ENCODE results near the gene DENND1A. TPM values are rescaled to one million over a fixed set of nuclear protein-coding genes. Genes with fewer than 3 reads are reported as not detected.
"Not testable (repeated sequence)": the region's sequence is repeated elsewhere in the genome, so short reads cannot be mapped to it uniquely, and the experiment has no call there.

Gene DENND1A
- 10 to 100 TPM; 12.8 to 14.8 TPM for total RNA-seq

GRCh38 chr9:123929870-123930831, at the start of gene DENND1A:
Gene DENND1A, minus strand, starts transcription at chr9:123930126. Its CDS starts 221 bp downstream, at chr9:123929905.
- Mint-ChIP-seq H3K36me3 (ENCODE audit: low read depth) (peaks cover 6% of the 10 kb centered on the region), H3K27ac (peak within 1 kb of the TSS; percentile 58), H3K4me3 (peak within 1 kb of the TSS; percentile 78), H3K27me3 (peaks cover 11% of the 10 kb centered on the region), H3K4me1 (peaks cover 34% of the 10 kb centered on the region), H3K9me3 (no peaks in the 10 kb centered on the region)
- CTCF ChIA-PET, result interaction anchor here (1.5 kb wide), 1 partner anchor 110 kb away, joined by 3 read pairs; no protein-coding TSS in a partner anchor
- DNase-seq, result peak; percentile 93
- POLR2A ChIA-PET, result no interaction called here

- Mint-ChIP-seq H3K36me3 (ENCODE audit: low read depth) (no peaks in the 10 kb centered on the region), H3K27ac (no peak overlapping the region), H3K27me3 (peaks cover 23% of the 10 kb centered on the region), H3K4me3 (no peak overlapping the region), H3K4me1 (no peaks in the 10 kb centered on the region), H3K9me3 (no peaks in the 10 kb centered on the region)
- ChIA-PET CTCF (interaction anchor here (0.6 kb wide), 1 partner anchor 254 kb away, joined by 3 read pairs; no protein-coding TSS in a partner anchor), POLR2A (no interaction called here)
- DNase-seq, result no peak
Measured at GRCh38 chr9:123978981-123979380, 49.1 kb upstream of the DENND1A start.

GRCh38 chr9:123976579-123976978, 46.7 kb upstream of the DENND1A start:
- peaks cover 19% of the 10 kb centered on the region for H3K27me3 Mint-ChIP-seq
- H3K27ac Mint-ChIP-seq; DNase-seq; H3K4me1 Mint-ChIP-seq; POLR2A ChIA-PET; H3K4me3 Mint-ChIP-seq; H3K9me3 Mint-ChIP-seq; CTCF ChIA-PET; H3K36me3 Mint-ChIP-seq (ENCODE audit: low read depth): not testable (repeated sequence)

- no peak for DNase-seq
- no peaks in the 10 kb centered on the region for H3K36me3 Mint-ChIP-seq (ENCODE audit: low read depth)
- ChIA-PET POLR2A (no interaction called here), CTCF (interaction anchor here (0.7 kb wide), 1 partner anchor 433 kb away, joined by 3 read pairs; no protein-coding TSS in a partner anchor)
- no peak overlapping the region for H3K4me3 Mint-ChIP-seq
- peaks cover 16% of the 10 kb centered on the region for H3K27me3 Mint-ChIP-seq
- no peak overlapping the region for H3K27ac Mint-ChIP-seq
- no peaks in the 10 kb centered on the region for H3K4me1 Mint-ChIP-seq
- H3K9me3 Mint-ChIP-seq, result no peaks in the 10 kb centered on the region
Measured at GRCh38 chr9:123975871-123976270, 45.9 kb upstream of the DENND1A start.

- no peak overlapping the region for H3K4me3 Mint-ChIP-seq
- no peak for DNase-seq
- no peak overlapping the region for H3K27ac Mint-ChIP-seq
- POLR2A ChIA-PET, result no interaction called here
- no peaks in the 10 kb centered on the region for H3K4me1 Mint-ChIP-seq
- CTCF ChIA-PET, result no interaction called here
- H3K36me3 Mint-ChIP-seq (ENCODE audit: low read depth), result no peaks in the 10 kb centered on the region
- no peaks in the 10 kb centered on the region for H3K9me3 Mint-ChIP-seq
- peaks cover 12% of the 10 kb centered on the region for H3K27me3 Mint-ChIP-seq
Measured at GRCh38 chr9:123974471-123974870, 44.5 kb upstream of the DENND1A start.

- Mint-ChIP-seq H3K4me1 (no peaks in the 10 kb centered on the region), H3K36me3 (ENCODE audit: low read depth) (no peaks in the 10 kb centered on the region), H3K27ac (no peak overlapping the region), H3K4me3 (no peak overlapping the region), H3K27me3 (peaks cover 6% of the 10 kb centered on the region), H3K9me3 (no peaks in the 10 kb centered on the region)
- ChIA-PET POLR2A (no interaction called here), CTCF (no interaction called here)
- DNase-seq, result no peak
Measured at GRCh38 chr9:123973590-123974223, 43.8 kb upstream of the DENND1A start.

GRCh38 chr9:123972618-123973017, 42.7 kb upstream of the DENND1A start:
- Mint-ChIP-seq H3K4me1 (no peaks in the 10 kb centered on the region), H3K27ac (no peak overlapping the region), H3K27me3 (peaks cover 6% of the 10 kb centered on the region), H3K36me3 (ENCODE audit: low read depth) (no peaks in the 10 kb centered on the region), H3K4me3 (no peak overlapping the region), H3K9me3 (no peaks in the 10 kb centered on the region)
- POLR2A ChIA-PET, result no interaction called here
- no peak for DNase-seq
- CTCF ChIA-PET, result no interaction called here

- ChIA-PET CTCF (no interaction called here), POLR2A (no interaction called here)
- peaks cover 16% of the 10 kb centered on the region for H3K27me3 Mint-ChIP-seq
- H3K27ac Mint-ChIP-seq, result no peak overlapping the region
- H3K4me1 Mint-ChIP-seq, result peaks cover 1% of the 10 kb centered on the region
- DNase-seq, result no peak
- H3K9me3 Mint-ChIP-seq, result no peaks in the 10 kb centered on the region
- H3K36me3 Mint-ChIP-seq (ENCODE audit: low read depth), result no peaks in the 10 kb centered on the region
- no peak overlapping the region for H3K4me3 Mint-ChIP-seq
Measured at GRCh38 chr9:123967323-123967722, 37.4 kb upstream of the DENND1A start.

GRCh38 chr9:123965801-123966686, 36.1 kb upstream of the DENND1A start:
- POLR2A ChIA-PET, result no interaction called here
- Mint-ChIP-seq H3K27ac (no peak overlapping the region), H3K36me3 (ENCODE audit: low read depth) (no peaks in the 10 kb centered on the region), H3K4me3 (no peak overlapping the region), H3K9me3 (no peaks in the 10 kb centered on the region), H3K4me1 (peaks cover 1% of the 10 kb centered on the region), H3K27me3 (peaks cover 17% of the 10 kb centered on the region)
- CTCF ChIA-PET, result no interaction called here
- DNase-seq, result no peak

- ChIA-PET POLR2A (interaction anchor here (0.6 kb wide), 1 partner anchor 127 kb away, joined by 3 read pairs; no protein-coding TSS in a partner anchor), CTCF (no interaction called here)
- Mint-ChIP-seq H3K27me3 (peaks cover 18% of the 10 kb centered on the region), H3K4me3 (no peak overlapping the region), H3K36me3 (ENCODE audit: low read depth) (no peaks in the 10 kb centered on the region), H3K4me1 (peaks cover 1% of the 10 kb centered on the region), H3K27ac (no peak overlapping the region), H3K9me3 (no peaks in the 10 kb centered on the region)
- DNase-seq, result no peak
Measured at GRCh38 chr9:123964761-123965160, 34.8 kb upstream of the DENND1A start.

- POLR2A ChIA-PET, result no interaction called here
Measured at GRCh38 chr9:123960965-123961364, 31.0 kb upstream of the DENND1A start.

GRCh38 chr9:123960366-123960765, 30.4 kb upstream of the DENND1A start:
- Mint-ChIP-seq H3K4me3 (no peak overlapping the region), H3K27me3 (peaks cover 21% of the 10 kb centered on the region)
- POLR2A ChIA-PET, result no interaction called here

More at GRCh38 chr9:123960965-123961364, 31.0 kb upstream of the DENND1A start:
- no peak overlapping the region for H3K4me3 Mint-ChIP-seq
- H3K27me3 Mint-ChIP-seq, result peaks cover 25% of the 10 kb centered on the region
- H3K4me1 Mint-ChIP-seq, result peaks cover 1% of the 10 kb centered on the region
- H3K9me3 Mint-ChIP-seq, result no peaks in the 10 kb centered on the region
- DNase-seq, result no peak
- no peak overlapping the region for H3K27ac Mint-ChIP-seq
- H3K36me3 Mint-ChIP-seq (ENCODE audit: low read depth), result no peaks in the 10 kb centered on the region
- CTCF ChIA-PET, result no interaction called here

GRCh38 chr9:123959787-123960186, 29.9 kb upstream of the DENND1A start:
- CTCF ChIA-PET, result no interaction called here
- POLR2A ChIA-PET, result no interaction called here
- Mint-ChIP-seq H3K27me3 (peaks cover 16% of the 10 kb centered on the region), H3K27ac (no peak overlapping the region), H3K4me1 (no peaks in the 10 kb centered on the region), H3K9me3 (no peaks in the 10 kb centered on the region), H3K36me3 (ENCODE audit: low read depth) (no peaks in the 10 kb centered on the region), H3K4me3 (no peak overlapping the region)
- DNase-seq, result no peak

More at GRCh38 chr9:123960366-123960765, 30.4 kb upstream of the DENND1A start:
- Mint-ChIP-seq H3K9me3 (no peaks in the 10 kb centered on the region), H3K36me3 (ENCODE audit: low read depth) (no peaks in the 10 kb centered on the region), H3K27ac (no peak overlapping the region), H3K4me1 (peaks cover 1% of the 10 kb centered on the region)
- CTCF ChIA-PET, result no interaction called here
- DNase-seq, result no peak

Measured in activated CD4-positive, alpha-beta memory T cell treated with anti-CD3 and anti-CD28 coated beads, Interleukin-2, amount 10 ng/mL, durations not matched to agents 7 days and 5 days (primary cell).